GM18519 (cell line): ENCODE results near the gene GRPR.

Experiments
- ATAC-seq: cut with Tn5 transposase; IDR thresholded peaks from one replicate; pipeline ENCODE4 v1.9.1; 2021; ENCODE audit warnings: mild to moderate bottlenecking, moderate library complexity; ENCODE audit not compliant: unreplicated experiment, low FRiP score

The GRPR gene

GRCh38 chrX:16123222-16123786, at the start of gene GRPR:
Gene GRPR (plus strand): TSS chrX:16123565. CDS start chrX:16123954, 389 bp downstream.
- ATAC-seq, result peak; percentile 57

GRCh38 chrX:16075087-16075486, 48.3 kb upstream of the GRPR start:
- no peak for ATAC-seq

- ATAC-seq, result no peak
Measured at GRCh38 chrX:16076834-16077233, 46.5 kb upstream of the GRPR start.

- no peak for ATAC-seq
Measured at GRCh38 chrX:16077811-16078210, 45.6 kb upstream of the GRPR start.

DNA sequence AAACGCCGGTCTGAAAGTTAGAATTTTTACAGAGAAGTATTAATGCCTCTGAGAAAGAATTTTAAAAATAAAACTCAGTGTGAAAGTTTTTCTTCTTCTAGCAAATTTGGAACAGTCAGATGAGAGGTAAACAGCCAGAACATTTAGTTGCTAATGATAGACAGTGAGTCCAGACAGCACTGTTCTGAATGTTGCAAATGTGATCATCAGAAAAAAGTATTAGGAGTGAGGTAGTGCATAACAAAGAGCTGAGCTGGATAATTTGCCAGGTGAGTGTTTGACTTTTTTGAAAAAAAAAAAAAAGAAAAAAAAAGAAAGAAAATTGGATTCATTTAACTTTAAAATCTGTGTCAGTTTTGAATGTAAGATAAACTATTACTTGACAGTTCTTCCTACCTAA, 42.0 kb upstream of the GRPR start:
- ATAC-seq, result no peak

- no peak for ATAC-seq
Measured at GRCh38 chrX:16082470-16083085, 40.8 kb upstream of the GRPR start.

- no peak for ATAC-seq
Measured at GRCh38 chrX:16087076-16087475, 36.3 kb upstream of the GRPR start.

GRCh38 chrX:16089086-16089485, 34.3 kb upstream of the GRPR start:
- no peak for ATAC-seq

DNA sequence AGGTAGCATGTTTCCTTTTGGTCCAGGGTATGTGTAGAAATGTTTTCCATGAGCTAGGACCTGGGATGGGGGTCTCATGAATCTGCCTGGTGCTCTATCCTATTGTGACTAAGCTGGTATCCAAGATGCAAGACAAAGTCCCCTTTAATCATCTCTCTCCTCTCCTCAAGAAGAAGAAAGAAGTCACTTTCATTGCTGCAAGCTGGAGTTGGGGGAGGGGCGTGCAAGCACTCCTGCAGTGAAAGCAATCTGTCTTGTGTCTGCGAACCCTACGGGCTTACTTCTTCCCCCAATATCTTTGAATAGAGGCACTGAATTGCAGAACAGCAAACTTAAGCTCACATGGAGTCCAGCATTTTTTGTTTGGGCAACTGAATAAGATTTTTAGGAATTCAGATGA, 27.2 kb upstream of the GRPR start:
- no peak for ATAC-seq

DNA sequence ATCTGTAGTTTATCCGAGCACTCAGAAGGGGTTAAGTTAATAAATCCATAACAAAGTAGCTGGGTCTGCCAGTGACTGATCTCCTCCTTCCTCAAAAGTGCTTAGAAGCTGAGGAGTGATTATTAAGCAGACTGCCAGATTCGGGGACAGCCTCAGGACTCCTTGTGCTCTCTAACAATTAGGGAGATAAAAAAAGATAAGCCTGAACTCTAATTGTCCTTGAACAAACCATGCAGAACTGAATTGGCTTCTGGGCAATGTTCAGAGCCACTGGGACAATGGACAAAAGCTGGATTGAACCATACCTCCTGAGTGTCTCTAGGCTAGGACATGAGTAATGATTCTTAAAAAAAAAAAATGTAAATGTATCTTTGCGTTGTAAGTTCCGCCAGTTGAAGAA, 22.7 kb upstream of the GRPR start:
- ATAC-seq, result no peak

- no peak for ATAC-seq
Measured at GRCh38 chrX:16101581-16101980, 21.8 kb upstream of the GRPR start.

GRCh38 chrX:16103625-16104024, 19.7 kb upstream of the GRPR start:
- no peak for ATAC-seq

GRCh38 chrX:16112428-16112827, 10.9 kb upstream of the GRPR start:
- ATAC-seq, result no peak

DNA sequence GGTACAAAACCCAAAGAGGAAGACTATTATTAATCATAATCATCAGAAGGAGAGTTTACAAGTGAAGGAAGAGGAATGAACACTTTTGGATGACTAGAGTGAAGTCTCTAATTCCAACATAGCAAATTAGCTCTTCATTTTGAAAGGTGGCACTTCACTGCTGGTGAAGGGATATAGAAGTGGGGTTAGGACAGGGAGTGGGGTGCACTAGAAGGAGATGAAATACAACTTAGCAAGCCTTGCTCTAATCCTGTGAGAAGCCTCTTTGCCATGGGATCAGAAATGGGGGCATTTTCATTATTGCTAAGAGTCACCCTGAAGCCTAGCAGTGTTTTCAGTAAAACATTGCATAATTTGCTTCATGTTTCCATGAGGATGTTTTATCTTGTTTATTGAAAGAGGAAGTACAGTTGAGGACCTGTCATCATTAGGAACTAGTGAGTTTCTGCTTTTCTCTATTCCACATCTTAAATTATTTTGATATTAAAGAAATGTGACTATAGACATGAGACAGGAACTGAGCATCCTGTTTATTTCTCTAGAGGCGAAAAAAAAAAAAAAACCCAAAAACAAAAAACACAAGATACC, 9.3 kb upstream of the GRPR start:
- ATAC-seq, result no peak

- ATAC-seq, result no peak
Measured at GRCh38 chrX:16114611-16115010, 8.8 kb upstream of the GRPR start.

DNA sequence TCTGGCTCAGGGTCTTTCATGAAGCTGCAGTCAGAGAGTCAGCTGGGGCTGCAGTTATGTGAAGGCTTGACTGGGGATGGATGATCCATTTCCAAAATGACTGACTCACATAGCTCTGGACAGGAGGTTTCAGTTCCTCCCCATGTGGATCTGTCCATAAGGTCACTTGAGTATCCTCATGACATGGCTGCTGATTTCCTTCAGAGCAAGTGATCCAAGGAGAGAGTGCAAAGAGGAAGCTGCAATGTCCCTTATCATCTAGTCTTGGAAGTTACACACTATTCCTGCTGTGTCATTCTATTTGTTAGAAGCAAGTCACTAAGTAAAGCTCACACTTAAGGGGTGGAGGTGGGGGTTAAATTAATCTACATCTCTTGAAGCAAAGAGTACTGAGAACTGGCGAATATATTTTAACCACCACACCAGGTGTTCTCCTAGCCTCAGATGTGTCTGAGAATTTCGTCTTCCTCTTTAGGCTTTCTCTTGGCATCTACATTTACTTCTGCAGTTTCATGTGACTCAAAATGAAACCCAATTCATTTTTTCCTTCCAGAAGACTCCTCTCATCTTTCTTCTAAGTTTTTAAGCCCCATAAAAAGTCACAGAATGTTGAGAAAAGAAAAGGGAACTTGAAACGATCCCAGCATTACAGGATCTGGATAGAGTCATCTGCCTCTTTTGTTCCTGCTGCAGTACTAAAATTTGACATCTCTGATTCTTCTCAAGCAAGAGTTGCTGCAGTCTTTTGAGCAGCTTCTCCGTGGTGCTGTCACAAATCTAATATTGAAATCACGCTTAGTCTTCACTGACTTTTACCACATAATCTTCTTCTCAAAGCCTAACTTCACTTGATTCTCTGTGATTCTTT, 3.8 kb upstream of the GRPR start:
- ATAC-seq, result peak; percentile 80

- no peak for ATAC-seq
Measured at GRCh38 chrX:16120431-16120830, 2.9 kb upstream of the GRPR start.

DNA sequence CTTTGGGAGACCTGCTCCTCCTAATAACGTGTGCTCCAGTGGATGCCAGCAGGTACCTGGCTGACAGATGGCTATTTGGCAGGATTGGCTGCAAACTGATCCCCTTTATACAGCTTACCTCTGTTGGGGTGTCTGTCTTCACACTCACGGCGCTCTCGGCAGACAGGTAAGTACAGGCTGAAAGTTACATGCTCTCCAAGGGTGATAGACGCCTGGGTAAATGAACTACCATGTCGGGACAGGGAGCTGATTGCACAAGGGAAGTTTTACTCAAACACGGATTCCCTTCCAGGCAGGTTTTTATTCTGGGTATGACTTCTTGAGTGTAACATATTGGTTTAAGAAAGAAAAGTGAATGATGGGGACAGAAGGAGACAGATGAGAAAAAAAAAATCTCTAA, 836 bp downstream of the GRPR start:
- no peak for ATAC-seq

GRCh38 chrX:16125520-16126149, 2.3 kb downstream of the GRPR start:
- ATAC-seq, result no peak

GRCh38 chrX:16130707-16131106, 7.3 kb downstream of the GRPR start:
- ATAC-seq, result no peak

DNA sequence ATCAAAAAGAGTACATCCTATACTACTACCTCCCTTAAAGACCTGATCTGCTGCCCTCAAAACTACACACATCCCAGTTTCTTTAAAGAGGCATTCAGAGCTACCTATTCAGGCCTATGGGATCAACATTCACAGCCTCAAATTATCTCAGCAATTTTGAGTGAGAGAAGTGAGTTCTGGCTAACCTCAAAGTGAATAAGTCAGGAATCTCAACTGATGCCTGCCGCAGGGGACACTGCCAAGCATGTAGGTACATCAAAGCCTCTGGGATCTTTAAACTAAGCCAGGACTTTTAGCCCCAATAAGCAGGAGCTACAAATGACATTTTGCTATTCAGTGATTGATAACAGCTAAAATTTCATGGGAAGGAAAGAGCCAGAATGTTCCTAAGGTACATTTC, 11.6 kb downstream of the GRPR start:
- no peak for ATAC-seq
